GM19025 (cell line): ENCODE measurements around the gene IDH3A.

Experiments used
- ATAC-seq: cut with Tn5 transposase; IDR thresholded peaks from one replicate; pipeline ENCODE4 v1.9.1; 2021; ENCODE audit warnings: mild to moderate bottlenecking, low read depth, moderate library complexity; ENCODE audit not compliant: unreplicated experiment

Gene IDH3A

DNA sequence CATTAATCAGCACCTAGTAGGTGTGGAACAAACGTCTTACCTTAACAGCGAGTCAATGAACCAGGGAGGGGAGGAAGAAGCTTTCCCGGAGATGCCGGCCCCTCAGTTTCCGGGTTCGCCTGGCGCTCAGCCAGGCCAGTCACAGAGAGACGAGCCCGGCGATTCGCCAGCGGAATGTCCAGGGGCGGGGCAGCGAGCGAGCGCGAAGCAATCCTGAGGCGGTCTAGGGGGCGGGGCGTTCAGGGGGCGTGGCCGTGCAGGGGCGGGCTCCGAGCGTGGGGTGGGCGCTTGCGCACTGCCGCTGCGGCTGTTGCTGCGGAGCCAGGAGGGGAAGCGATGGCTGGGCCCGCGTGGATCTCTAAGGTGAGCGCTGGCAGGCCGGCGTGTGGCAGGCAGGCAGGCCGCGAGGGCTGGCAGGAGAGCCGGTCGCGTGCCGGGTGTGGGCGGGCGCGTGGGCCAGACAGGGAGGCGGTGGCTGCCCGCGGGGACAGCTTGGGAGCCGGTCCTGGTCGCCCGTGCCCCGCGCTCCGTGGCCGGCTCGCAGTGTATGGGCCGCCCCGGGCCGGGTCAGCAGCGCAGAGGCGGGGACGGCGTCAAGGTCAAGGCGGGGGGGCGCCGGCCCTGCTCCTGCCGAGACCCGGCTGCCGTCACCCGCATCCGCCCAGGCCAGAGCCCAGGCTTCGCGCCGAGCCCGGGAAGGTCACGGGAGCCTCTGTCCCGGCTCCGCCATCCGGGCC, at the start of gene IDH3A:
Gene IDH3A (plus strand): TSS at position 295 of the 737 bp plus-strand sequence. CDS start 42 bp downstream, at position 337.
- ATAC-seq: peak; percentile 79

DNA sequence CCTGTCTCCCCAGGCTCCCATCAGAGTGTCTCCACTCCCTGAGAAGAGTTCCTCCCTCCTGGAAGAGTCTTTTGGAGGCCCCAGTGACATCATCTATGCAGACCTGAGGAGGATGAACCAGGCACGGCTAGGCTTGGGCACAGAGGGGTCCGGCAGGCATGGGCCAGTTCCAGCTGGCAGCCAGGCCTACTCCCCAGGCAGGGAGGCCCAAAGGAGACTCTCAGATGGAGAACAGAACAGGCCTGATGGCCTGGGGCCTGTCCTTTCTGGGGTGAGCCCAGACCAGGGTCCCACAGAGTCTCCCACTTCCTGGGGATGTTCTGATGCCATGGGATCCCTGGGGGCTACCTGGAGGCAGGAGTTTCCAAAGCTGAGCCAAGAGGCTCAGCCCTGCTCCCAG, 48.3 kb upstream of the IDH3A start:
- ATAC-seq: no peak

DNA sequence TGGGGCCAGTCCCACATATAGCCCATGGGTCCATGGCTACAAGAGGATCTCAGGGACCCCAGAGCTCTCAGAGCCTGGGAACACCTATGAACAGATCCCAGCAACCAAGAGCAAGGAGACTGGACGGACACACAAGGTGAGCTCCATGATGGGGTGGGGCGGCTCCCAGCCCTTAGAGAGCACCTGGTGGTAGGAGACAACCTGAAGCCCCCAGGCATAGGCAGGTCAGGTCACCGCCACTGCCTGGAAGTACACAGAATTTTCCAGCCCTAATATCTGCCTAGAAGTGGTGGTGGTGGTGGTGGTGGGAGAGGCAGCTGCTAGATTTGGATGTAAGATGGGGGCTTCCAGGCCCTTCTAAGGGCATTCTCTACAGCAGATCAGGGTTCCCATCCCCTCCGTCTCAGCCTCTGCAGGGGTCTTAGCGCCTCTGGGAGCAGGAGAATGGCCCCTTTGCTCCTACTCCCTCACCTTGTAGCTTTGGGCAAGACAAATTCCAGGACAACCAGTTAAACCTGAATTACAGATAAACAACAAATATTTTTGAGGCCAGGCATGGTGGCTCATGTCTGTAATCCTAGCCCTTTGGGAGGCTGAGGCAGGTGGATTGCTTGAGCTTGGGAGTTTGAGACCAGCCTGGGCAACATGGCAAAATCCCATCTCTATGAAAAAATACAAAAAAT, 47.6 kb upstream of the IDH3A start:
- no peak for ATAC-seq

DNA sequence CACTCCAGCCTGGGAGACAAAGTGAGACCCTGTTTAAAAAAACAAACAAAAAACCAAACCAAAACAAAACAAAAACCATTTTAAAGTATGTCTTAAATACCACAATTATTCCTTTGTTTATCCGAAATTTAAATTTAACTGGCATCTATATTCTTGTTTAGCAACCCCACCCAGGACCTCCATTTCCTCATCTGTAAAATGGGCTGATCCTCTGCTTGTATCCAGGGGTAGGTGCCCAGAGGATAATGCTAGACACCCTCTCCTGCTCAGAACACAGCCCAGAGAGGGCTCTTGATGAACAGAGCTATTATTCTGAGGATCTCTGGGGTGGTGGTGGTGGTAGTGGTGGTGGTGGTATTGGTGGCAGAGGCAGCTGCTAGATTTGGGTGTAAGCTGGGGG, 47.0 kb upstream of the IDH3A start:
- ATAC-seq: no peak

DNA sequence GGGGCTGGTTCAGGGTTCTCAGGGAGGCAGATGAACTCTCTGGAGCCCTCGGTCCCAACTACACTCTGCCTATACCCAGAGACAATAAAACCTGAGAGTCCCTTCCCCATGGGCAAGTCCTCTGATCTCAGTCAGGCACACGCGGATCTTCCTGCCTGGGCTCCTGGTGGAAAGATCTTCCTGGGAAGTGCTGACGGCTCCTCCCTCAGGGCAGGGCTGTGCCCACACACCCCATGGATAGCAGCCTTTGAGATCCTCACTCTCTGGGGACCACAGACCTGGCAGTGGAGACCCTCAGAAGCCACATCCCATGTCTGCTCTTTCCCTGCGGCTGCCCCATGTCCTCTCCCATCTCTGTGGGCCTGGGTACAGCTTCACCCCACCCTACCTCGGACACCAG, 46.4 kb upstream of the IDH3A start:
- ATAC-seq: no peak

DNA sequence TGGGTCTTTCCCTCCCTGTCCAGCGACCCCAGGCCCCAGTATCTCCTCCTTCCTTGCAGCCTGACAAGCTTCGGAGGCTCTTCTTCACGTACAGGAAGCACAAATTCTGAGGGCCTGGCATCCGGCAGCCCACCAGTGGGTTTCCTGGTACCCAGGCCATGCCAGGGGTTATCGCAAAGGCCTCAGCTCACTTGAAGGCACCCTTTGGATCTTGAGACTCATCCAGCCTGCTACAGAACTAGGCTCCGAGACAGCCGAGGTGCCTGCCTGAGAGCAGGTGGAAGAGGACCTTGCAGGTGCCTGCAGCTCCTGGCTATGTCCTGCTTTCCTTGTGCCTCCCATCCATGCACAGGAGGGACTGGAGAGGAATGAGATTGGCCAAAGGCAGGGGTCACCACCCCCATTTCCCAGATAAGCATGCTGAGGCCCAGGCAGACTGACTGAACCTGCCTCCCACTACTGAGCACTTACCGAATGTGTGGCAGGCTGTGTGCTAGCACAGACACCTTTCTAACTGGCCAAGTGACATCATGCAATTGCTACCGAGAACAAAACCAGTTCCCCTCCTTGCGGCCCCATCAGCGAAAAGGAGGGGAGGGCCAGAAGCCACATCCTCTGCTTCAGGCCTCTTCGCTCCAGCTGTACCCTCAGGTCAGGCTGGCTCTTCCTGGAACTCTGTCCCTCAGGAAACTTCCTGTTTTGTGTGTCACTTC, 45.6 kb upstream of the IDH3A start:
- ATAC-seq: peak; percentile 67

DNA sequence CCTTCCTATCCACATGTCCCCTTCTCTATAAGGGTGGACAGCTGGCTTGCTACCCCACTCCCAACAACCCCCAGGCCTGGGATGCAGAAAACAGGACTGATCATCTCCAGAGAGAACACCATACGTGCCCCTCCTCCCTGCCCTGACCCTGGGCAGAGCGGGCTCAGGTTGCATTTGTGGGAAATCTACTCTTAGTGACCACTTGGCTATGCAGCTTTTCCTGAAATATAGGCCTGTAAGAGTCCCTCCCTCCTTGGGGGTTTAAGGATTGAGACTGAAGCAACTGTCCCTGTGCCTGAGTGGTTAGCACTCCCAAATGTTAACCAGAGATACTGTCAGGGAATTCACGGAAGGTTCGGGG, 45.1 kb upstream of the IDH3A start:
- ATAC-seq: peak; percentile 16

DNA sequence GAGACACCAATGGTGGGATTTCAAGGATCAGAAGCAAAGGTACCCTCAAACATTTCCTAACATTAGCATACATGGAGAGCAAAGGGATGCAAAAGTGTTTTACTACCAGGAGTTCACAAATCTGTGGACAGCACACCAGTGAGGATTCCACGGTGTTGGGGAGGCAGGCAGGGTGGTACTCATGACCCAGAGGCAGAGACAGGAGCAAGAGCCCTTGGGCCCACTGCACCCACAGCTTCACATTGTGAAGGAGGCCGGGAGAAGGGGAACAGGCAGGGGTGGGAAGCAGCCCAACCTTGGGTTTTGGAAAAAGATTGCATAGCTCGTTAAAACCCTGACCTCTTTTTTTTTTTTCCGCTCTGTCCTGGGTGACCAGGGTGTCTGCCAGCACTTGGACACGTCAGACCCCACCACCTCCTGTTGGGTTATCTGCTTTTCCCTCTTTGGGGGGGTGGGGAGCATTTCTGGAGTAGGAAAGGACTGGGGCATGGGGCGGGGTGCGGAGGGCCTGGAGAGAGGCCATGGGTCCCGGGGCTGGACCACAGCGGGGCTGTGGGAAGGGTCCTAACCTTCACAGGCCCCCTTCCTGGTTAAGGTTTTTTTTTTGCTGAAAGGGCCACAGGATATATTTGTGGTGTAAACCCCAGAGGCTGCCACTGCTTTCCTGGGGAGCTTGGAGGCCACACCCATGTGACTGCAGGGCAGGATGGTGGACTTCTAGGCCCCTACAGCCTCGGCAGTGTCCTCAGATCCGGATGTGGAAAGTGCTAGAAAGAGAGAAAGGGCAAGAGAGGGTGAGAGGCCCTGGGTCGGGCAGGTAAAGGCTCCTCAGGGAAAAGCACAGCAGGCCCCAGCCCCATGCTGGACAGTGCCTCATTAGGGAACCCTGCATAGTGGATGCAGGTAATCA, 44.3 kb upstream of the IDH3A start:
- ATAC-seq: no peak

DNA sequence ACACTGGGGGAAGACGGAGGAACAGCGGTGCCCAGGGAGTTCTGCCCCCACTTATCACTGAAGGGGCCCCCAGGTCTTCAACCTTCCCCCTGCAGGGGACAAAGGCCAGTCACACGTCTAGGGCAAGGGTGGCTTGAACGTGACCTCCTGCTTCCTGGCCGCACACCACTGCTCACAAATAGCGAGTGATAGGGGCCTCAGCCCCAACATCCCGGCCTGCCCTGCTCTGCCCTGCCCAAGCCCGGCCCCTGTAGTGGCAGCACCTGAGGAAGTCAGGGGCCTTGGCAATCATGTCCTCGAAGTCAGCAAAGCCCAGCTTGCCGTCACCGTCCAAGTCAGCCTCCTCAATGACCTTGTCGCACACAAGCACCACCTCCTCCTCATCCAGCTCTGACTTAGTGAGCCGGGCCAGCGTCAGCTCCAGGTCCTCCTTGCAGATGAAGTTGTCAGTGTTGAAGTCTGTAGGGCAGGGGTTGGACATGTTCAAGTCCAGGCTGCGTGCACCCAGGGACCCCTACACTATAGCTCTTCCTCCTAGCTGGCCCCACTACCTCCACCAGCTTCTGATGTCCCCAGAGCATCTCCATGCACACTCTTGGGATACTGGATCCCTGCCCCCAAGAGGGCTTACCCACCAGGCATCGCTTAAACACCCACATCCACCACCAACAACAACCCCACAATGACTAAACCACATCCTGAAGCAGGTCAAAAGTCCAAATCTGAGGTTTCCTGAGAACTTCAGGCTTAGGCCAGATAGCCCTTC, 43.5 kb upstream of the IDH3A start:
- no peak for ATAC-seq

DNA sequence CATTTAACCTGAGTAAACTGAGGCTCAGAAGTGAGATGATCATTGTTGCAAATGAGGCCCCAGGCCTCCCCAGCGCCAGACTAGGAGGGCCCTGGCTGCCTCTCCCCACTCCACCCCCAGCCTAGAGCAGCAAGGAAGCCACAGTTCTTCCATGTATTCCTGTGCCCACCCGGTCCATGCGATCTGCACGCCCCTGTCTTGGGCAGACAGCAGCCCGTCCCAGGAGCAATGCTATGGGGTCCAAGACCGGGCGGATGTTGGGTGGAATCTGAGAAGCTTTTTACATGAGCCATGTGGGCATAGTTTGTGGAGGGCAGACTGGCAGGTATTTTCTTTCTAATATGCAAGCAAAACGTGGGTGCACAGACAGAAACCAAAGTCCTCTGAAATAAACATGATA, 41.7 kb upstream of the IDH3A start:
- no peak for ATAC-seq

DNA sequence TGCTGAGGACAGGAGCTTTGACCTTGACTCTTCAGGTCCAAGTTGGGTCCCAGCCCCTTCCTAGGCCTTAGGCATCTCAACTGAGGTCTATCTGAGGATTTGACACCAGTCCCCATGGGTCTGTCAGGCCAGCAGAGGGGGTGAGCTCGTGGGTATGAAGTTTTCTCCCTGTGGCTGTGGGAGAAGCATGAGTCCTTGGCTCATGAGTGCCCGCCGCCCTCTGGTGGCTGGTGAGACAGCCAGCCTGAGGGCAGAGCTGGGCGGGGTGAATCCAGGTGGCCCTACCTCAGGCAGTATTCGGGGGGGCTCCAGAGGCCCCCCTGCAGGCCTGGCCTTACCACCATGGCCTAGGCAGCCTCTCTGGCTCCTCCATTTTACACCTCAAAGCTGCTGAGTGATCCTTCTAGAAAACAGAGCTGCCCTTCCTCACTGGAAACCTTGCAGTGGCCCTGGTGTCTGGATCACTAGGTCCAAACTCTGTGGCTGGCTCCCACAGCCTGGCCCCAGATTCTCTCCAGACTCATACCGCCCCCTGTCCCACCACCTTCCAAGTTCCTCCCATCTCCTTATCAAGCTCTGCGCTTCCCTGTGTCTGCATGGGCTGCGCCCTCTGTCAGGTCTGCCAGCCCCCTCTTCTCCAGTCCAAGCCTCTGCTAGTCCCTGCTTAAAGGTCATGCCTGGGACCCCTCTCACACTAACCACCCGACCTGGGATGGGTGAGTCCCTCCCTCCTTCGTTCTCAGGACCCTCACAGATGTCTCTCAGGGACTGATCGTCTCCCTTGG, 40.7 kb upstream of the IDH3A start:
- no peak for ATAC-seq

DNA sequence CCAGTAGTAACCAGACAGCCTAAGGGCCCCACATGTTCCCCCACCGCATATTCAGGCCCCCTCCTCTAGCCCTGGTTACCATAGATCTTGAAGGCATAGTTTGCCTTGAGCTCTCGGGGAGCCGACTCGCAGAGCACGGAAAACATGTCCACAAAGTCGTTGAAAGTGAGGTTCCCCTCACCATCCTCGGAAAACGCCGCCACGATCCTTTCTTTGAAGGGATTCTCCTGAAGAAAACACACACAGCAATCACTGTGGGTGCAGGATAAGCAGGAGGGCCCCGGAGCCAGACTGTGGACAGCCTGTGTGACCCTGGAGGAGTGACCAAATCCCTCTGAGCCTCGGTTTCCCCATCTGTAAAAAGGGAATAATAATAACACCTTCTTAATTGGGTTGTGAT, 40.0 kb upstream of the IDH3A start:
- no peak for ATAC-seq

DNA sequence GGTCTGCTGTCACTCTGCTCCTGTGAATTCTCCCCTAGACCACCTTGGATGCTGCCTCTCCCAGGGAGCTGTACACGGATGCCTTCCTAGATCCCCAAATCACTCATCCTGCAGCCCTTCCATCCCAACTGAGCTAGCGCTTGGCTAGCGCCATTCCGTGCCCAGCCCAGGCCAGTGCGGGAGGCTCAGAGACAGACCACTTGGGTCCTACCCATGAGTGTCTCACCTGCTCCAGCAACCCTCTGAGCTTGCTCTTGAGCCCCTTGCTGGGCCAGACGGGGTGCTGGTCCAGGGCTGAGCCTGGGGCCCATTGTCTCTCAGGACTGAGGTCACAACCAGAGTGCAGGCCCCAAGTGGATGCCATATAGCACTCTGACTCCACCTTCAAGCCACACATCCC, 39.1 kb upstream of the IDH3A start:
- no peak for ATAC-seq

DNA sequence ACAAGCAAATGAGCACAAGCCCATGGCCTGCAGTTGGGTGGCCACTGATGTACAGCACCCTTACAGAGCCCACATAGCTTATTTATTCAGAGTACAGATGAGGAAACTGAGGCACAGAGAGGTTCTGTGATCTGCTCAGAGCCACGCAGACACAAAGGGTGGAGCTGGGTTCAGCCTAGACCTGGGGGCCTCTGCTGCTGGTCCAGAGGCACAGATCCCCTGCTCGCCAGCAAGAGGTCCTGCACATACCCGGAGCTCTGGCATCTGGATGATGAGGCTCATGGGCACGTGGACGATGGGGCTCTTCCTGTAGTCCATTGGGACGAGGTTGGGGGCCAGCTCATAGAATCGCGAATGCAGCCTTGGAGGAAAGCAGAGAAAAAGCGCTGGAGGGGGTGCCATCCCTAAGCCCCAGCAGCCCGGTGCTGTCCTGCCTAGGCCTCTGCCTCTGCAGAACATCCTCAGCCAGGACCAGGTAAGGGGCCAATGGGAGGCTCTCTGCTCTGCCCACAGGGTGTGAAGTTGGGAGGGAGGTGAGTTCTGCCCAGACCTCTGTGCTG, 38.2 kb upstream of the IDH3A start:
- ATAC-seq: no peak

DNA sequence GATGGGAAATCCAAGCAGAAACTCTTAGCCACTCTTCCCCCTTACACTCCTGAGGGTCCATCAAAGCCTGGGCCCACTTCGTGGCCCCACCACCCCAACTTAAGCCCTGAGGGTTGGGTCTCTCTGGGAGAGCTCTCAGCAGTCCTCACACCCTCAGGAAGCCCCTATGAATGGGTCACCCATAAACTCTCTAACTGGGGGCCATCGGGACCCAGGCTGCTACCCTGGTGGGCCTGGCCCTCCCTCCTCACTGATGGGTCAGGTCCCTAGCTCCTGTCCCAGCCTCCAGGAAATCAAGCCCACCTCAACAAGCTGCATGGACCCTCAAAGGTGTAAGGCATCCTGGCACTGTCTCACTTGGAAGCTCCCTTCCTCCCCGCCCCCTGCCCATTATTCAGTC, 37.4 kb upstream of the IDH3A start:
- ATAC-seq: no peak

DNA sequence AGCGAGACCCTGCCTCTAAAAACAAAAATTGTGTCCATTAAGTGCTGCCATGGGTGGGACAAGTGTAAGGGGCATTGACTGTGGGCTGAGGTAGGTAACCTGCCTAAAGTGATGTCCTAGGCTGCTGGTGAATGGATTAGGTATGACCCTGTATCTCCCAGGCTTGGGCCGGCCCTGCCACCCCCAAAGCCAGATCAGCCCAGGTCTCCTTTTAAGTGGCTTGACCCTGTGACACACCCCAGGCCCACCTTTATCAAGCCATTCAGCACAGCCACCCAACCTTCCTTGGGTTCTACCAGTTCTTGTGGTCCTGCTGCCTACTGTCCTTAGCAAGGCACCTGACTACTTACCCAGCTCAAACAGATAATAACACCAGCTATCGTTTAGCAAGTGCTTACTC, 36.6 kb upstream of the IDH3A start:
- no peak for ATAC-seq

DNA sequence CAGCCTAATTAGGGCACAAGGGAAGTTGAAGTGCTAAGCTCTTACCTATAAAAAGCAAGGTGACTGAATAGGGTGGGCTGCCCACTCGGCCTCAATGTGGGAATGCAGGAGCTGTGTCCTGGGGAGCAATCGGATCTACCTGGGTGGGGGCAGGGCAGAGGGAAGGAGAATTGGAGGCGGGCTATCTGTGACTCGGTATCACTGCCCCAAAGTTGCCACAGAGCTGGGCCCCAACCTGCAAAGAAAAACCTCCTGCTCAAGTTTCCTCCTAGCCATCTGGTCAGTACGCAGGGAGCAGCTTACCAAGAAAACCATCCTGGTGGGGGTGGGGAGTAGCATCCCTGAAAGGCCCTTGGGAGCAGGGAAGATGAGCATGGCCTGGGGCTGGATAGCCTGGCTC, 28.6 kb upstream of the IDH3A start:
- ATAC-seq: no peak

DNA sequence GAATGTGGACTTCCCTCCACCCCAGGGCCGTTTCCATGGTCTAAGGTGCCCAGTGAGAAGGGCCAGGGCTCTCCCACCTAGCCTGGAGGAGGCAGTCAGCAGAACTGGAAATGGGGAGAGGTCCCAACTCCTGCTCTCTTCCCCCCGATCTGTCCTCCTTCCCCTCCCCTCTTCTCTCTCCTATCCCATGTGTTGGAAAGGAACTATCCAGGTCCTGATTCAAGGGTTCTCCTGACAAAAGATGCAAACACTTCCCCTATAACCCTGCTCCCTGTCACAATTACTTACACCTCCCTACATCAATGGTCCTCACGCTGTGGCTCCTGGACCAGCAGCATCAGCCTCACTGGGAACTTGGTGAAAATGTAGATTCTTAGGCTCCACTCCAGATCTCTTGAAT, 23.9 kb upstream of the IDH3A start:
- no peak for ATAC-seq

DNA sequence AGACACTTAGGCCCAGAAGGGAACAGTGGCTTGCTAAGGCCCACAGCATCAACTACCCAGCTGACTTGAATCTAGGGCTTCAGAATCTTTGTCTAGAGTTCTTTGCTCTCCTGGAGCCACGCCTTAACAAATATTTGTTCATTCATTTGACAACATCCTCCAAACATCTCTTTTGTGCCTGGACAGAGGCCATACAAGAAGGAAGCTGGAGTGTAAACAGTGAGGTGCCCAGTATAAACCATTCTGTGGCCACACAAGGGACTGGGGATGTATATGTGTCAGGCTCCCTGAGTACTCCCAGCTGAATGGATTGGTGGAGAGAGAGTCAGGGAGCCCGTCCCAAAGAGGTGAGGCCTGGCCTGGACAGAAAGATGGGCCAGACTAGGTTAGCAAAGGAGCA, 21.3 kb upstream of the IDH3A start:
- no peak for ATAC-seq
